GM10847 (cell line): ENCODE results near the gene DENND10.

Experiments
- POLR2A ChIP-seq: IDR thresholded peaks from 2 replicates; pipeline ENCODE4 v1.6.1; 2011; ENCODE audit not compliant: insufficient read length; ENCODE audit errors: extremely low read depth

Gene DENND10

GRCh38 chr10:119103903-119104653 is at the start of gene DENND10:
Gene DENND10 (plus strand): TSS chr10:119104113. CDS start chr10:119104143, 30 bp downstream.
- peak; percentile 81 for TF ChIP-seq POLR2A

- no peak for TF ChIP-seq POLR2A
Observed at GRCh38 chr10:119055472-119055871, 48.4 kb upstream of the DENND10 start.

GRCh38 chr10:119058010-119058409 is 45.9 kb upstream of the DENND10 start:
- TF ChIP-seq POLR2A: no peak

- TF ChIP-seq POLR2A: no peak
Observed at GRCh38 chr10:119059557-119059956, 44.4 kb upstream of the DENND10 start.

- TF ChIP-seq POLR2A: no peak
Observed at GRCh38 chr10:119060107-119060506, 43.8 kb upstream of the DENND10 start.

GRCh38 chr10:119061352-119061751 is 42.6 kb upstream of the DENND10 start:
- TF ChIP-seq POLR2A: no peak

GRCh38 chr10:119061926-119062325 is 42.0 kb upstream of the DENND10 start:
- TF ChIP-seq POLR2A: no peak

GRCh38 chr10:119070395-119071165 is 33.3 kb upstream of the DENND10 start:
- TF ChIP-seq POLR2A: no peak

- TF ChIP-seq POLR2A: no peak
Observed at GRCh38 chr10:119073584-119073983, 30.3 kb upstream of the DENND10 start.

GRCh38 chr10:119078422-119079179 is 25.3 kb upstream of the DENND10 start:
- TF ChIP-seq POLR2A: no peak

- TF ChIP-seq POLR2A: peak; percentile 58
Observed at GRCh38 chr10:119079599-119080520, 24.1 kb upstream of the DENND10 start.

- peak; percentile 96 for TF ChIP-seq POLR2A
Observed at GRCh38 chr10:119080521-119081259, 23.2 kb upstream of the DENND10 start, which contains the start of gene EIF3A. Gene EIF3A (minus strand): TSS chr10:119080817. CDS start chr10:119080676, 141 bp downstream.

- no peak for TF ChIP-seq POLR2A
Observed at GRCh38 chr10:119084896-119085295, 19.0 kb upstream of the DENND10 start.
